ENCODE data around the gene GM2A. TPM values are rescaled to one million over a fixed set of nuclear protein-coding genes. Genes with fewer than 3 reads are reported as not detected.

The GM2A gene
- total and polyA plus RNA-seq, 9 of the 15 experiments (the other 6 are each of a cell fraction or from before 2014, with no cell fraction given), result 5.8 to 36.0 (median 10.0) TPM

DNA sequence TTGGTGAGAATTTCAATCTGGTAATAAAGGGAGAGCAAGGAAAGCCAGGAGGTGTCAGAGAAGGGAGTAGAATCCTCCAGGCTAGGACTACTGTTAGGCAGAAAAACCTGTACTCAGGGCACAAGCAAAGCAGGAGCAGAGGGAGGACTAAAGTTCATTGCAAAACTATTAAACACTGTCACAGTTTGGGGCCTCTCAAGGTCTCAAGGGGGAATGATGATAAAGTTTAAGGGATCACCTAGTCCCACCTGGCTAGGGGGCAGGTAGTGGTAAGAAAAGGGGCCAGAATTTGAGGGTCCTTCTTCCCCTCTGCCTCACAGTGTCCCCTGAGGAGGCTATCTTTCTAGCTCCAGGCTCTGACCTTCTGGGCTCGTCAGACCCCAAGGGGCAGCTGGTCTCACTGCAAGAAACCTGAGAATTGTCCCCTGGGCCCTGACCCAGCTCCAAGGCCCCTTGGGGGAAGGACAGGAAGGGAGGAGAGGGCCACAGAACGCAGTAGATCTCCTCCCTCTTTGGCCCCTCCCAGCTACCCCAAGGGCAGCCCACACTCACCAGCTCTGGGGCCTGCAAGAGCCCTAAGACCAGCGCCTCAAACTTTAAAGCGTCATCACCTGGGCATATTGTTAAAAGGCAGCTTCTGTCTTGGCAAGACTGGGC, 30.1 kb upstream of the GM2A start (continued):
- TF ChIP-seq, protein P1, sequence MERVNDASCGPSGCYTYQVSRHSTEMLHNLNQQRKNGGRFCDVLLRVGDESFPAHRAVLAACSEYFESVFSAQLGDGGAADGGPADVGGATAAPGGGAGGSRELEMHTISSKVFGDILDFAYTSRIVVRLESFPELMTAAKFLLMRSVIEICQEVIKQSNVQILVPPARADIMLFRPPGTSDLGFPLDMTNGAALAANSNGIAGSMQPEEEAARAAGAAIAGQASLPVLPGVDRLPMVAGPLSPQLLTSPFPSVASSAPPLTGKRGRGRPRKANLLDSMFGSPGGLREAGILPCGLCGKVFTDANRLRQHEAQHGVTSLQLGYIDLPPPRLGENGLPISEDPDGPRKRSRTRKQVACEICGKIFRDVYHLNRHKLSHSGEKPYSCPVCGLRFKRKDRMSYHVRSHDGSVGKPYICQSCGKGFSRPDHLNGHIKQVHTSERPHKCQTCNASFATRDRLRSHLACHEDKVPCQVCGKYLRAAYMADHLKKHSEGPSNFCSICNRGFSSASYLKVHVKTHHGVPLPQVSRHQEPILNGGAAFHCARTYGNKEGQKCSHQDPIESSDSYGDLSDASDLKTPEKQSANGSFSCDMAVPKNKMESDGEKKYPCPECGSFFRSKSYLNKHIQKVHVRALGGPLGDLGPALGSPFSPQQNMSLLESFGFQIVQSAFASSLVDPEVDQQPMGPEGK (CRISPR knock-in tag; IDR thresholded peaks at IDR 0.05; ENCODE audit: borderline replicate concordance), result no peak
- TF ChIP-seq CREB1 (IDR thresholded peaks at IDR 0.05), result no peak
- peak; percentile 42; the same call in 1 of the 2 replicates for TF ChIP-seq CREB1 (CRISPR knock-in tag; IDR thresholded peaks at IDR 0.05)
- TF ChIP-seq TCFL5 (CRISPR knock-in tag; conservative IDR thresholded peaks at IDR 0.05), result 0 out of 2 replicates have a peak, but pooled peaks have one; percentile 23
- peak; percentile 68; the same call in 1 of the 2 replicates for TF ChIP-seq KAT7 (CRISPR knock-in tag; IDR thresholded peaks at IDR 0.05; ENCODE audit: borderline replicate concordance)
- TF ChIP-seq ZNF408 (CRISPR knock-in tag; IDR thresholded peaks at IDR 0.05; ENCODE audit: low read depth), result no peak
- TF ChIP-seq ILF3 (IDR thresholded peaks at IDR 0.05; ENCODE audit: borderline replicate concordance), result no peak
